GM12878 (cell line): ENCODE results near the gene TCF23. TPM values are rescaled to one million over a fixed set of nuclear protein-coding genes. Genes with fewer than 3 reads are reported as not detected.
"Not testable (repeated sequence)": the region's sequence is repeated elsewhere in the genome, so short reads cannot be mapped to it uniquely, and the experiment has no call there.

ENCODE experiments used
- ATAC-seq: fragments of 200-7000 bp; cut with Tn5 transposase; 3 replicates; pipeline ENCODE4 v1.9.1; 2020; ENCODE audit warnings: mild to moderate bottlenecking, moderate library complexity
- BruUV-seq: library from RNA; stranded (reverse); fragments of 400-500 nt; replicated peaks from 2 replicates; lab custom pipeline; 2021; lab: Mats Ljungman, UMichigan
- CTCF ChIA-PET: fragments of 300-600 bp; sonication (Branson Sonifier 250); formaldehyde crosslinking; extraction: SDS; loops from one replicate; lab custom pipeline; 2021; ENCODE audit warnings: inconsistent platforms; lab: Yijun Ruan, JAX
- POLR2A ChIA-PET: fragments of 350-600 bp; formaldehyde crosslinking; extraction: SDS; loops from one replicate; lab custom pipeline; 2021; ENCODE audit warnings: inconsistent platforms; lab: Charles Lee
- RAD21 ChIA-PET: fragments of 300-600 bp; sonication (Branson Sonifier 250); formaldehyde crosslinking; loops from one replicate; lab custom pipeline; 2023; ENCODE audit warnings: antibody characterized with exemption; ENCODE audit not compliant: unreplicated experiment; lab: Charles Lee
- SMC1A ChIA-PET: fragments of 300-600 bp; sonication (Branson Sonifier 250); formaldehyde crosslinking; loops from one replicate; lab custom pipeline; 2023; ENCODE audit not compliant: unreplicated experiment, uncharacterized antibody; lab: Charles Lee
- DNase-seq: peaks from one replicate; pipeline ENCODE4 v3.0.0-alpha.2; 2011; ENCODE audit warnings: low read depth, low spot score
- FAIRE-seq: peaks from 3 replicates; lab custom pipeline; 2011; peaks lifted over from hg19 to GRCh38; lab: Jason Lieb, UNC
- H2AFZ ChIP-seq: 2 replicates; pipeline ENCODE4 v1.6.0; 2011; ENCODE audit warnings: low read depth, low read length, control low read depth; ENCODE audit not compliant: control insufficient read depth
- H3K27ac ChIP-seq: 2 replicates; pipeline ENCODE4 v1.5.1; 2011; ENCODE audit warnings: control low read depth; ENCODE audit not compliant: control insufficient read depth, insufficient read depth
- H3K27me3 ChIP-seq, 2 experiments: replicated peaks in 1 of 2; 2 replicates each; pipeline versions ENCODE4 v1.6.0 to v1.6.1; 2011; ENCODE audit warnings: low read length in 1 of 2; ENCODE audit not compliant: control insufficient read depth in 2 of 2, insufficient read depth in 2 of 2
- H3K36me3 ChIP-seq, 2 experiments: 2 replicates each; pipeline ENCODE4 v1.5.1; 2011; ENCODE audit warnings: low read length in 1 of 2; ENCODE audit not compliant: control insufficient read depth in 2 of 2, insufficient read depth in 2 of 2
- H3K4me1 ChIP-seq: 2 replicates; pipeline ENCODE4 v1.6.1; 2011; ENCODE audit warnings: mild to moderate bottlenecking, low read length, moderate library complexity, mixed read lengths; ENCODE audit not compliant: control insufficient read depth, insufficient read depth
- H3K4me2 ChIP-seq: 2 replicates; pipeline ENCODE4 v1.6.0; 2011; ENCODE audit warnings: control low read depth; ENCODE audit not compliant: control insufficient read depth, insufficient read depth
- H3K4me3 ChIP-seq: fragments of 200-600 bp; sonication (generic); 2 replicates; pipeline ENCODE4 v1.5.1; 2016
- H3K79me2 ChIP-seq: 2 replicates; pipeline ENCODE4 v1.6.0; 2011; ENCODE audit warnings: low read length; ENCODE audit not compliant: control insufficient read depth, insufficient read depth
- H3K9ac ChIP-seq: 2 replicates; pipeline ENCODE4 v1.8.0; 2011; ENCODE audit warnings: low read length, control low read depth, mixed read lengths; ENCODE audit not compliant: control insufficient read depth, insufficient read depth
- H3K9me3 ChIP-seq: replicated peaks from 3 replicates; pipeline ENCODE4 v1.5.1; 2011; ENCODE audit warnings: mild to moderate bottlenecking, low read length; ENCODE audit not compliant: control insufficient read depth, insufficient read depth
- H4K20me1 ChIP-seq: 2 replicates; pipeline ENCODE4 v1.6.0; 2011; ENCODE audit not compliant: control insufficient read depth, insufficient read depth
- EGR1 ChIP-seq, 2 experiments: IDR thresholded peaks; 1 replicate in 1 of 2; 2 replicates in 1 of 2; pipeline ENCODE4 v1.6.1; 2011 to 2012; ENCODE audit warnings: low read depth in 2 of 2, low read length in 2 of 2, borderline replicate concordance in 1 of 2, mild to moderate bottlenecking in 1 of 2, moderate library complexity in 1 of 2
- IKZF2 ChIP-seq, 2 experiments: fragments of 450-650 bp; IDR thresholded peaks; 2 replicates each; pipeline ENCODE4 v1.6.1; 2017; ENCODE audit warnings: mild to moderate bottlenecking in 2 of 2, moderate library complexity in 2 of 2
- POLR2AphosphoS2 ChIP-seq: IDR thresholded peaks from 2 replicates; pipeline ENCODE4 v1.6.1; 2011; ENCODE audit warnings: low read depth, mild to moderate bottlenecking, low read length, improper control_type of control experiment, moderate library complexity
- ZNF217 ChIP-seq: fragments of 450-650 bp; IDR thresholded peaks from 2 replicates; pipeline ENCODE4 v1.6.1; 2017; ENCODE audit warnings: antibody characterized with exemption, mild to moderate bottlenecking
- whole genome bisulfite sequencing: methylation state at CpG from one replicate; pipeline ENCODE4 v1.1.6; 2016; ENCODE audit warnings: low lambda C conversion rate; ENCODE audit not compliant: insufficient replicate concordance, insufficient coverage; ENCODE audit errors: missing lambda C conversion rate; 5-methylcytosine and 5-hydroxymethylcytosine counted together
- in situ Hi-C: fragments of 300-500 bp; cut with MboI; formaldehyde crosslinking; loops from 9 replicates; pipeline ENCODE4 v1.14.3; 2018; ENCODE audit warnings: mixed read lengths
- intact Hi-C: fragments of 100-400 bp; cut with micrococcal nuclease; formaldehyde crosslinking; loops from one replicate; pipeline ENCODE4 v1.14.2; 2022; ENCODE audit not compliant: unreplicated experiment
- polyA plus RNA-seq, 11 experiments: library from polyadenylated mRNA; depleted of rRNA in 4 of 11; unstranded in 6 of 11; stranded (reverse) in 5 of 11; fragments of >200 nt; fragmentation: Nextera tagmentation in 4 of 11; fragmentation: Illumina TruSeq in 1 of 11; extraction: Ambion mirVana in 4 of 11; extraction: Trizol in 1 of 11; gene quantifications; 1 replicate in 1 of 11; 2 replicates in 10 of 11; pipeline versions ENCODE4 v1.2.1 to v1.2.3, GENCODE V29; 2011 to 2016; ENCODE audit warnings: inconsistent platforms in 2 of 11, missing spikeins in 2 of 11, low read depth in 1 of 11
- total RNA-seq, 4 experiments: library from RNA; depleted of rRNA in 3 of 4; stranded (reverse); fragments of >200 nt in 3 of 4; fragmentation: Illumina TruSeq in 1 of 4; extraction: Trizol in 1 of 4; gene quantifications; 2 replicates each; pipeline versions ENCODE4 v1.2.1 to v1.2.3, GENCODE V29; 2013 to 2021
- TF ChIP-seq, protein P1 (sequence below): fragments of 450-650 bp; IDR thresholded peaks from 2 replicates; pipeline ENCODE4 v1.6.1; 2017; ENCODE audit warnings: mild to moderate bottlenecking, low read depth, inconsistent platforms; ENCODE audit not compliant: poor library complexity, severe bottlenecking

Gene TCF23
- total and polyA plus RNA-seq, 10 of the 15 experiments (the other 5 are each of a cell fraction or from before 2014, with no cell fraction given): not detected

DNA sequence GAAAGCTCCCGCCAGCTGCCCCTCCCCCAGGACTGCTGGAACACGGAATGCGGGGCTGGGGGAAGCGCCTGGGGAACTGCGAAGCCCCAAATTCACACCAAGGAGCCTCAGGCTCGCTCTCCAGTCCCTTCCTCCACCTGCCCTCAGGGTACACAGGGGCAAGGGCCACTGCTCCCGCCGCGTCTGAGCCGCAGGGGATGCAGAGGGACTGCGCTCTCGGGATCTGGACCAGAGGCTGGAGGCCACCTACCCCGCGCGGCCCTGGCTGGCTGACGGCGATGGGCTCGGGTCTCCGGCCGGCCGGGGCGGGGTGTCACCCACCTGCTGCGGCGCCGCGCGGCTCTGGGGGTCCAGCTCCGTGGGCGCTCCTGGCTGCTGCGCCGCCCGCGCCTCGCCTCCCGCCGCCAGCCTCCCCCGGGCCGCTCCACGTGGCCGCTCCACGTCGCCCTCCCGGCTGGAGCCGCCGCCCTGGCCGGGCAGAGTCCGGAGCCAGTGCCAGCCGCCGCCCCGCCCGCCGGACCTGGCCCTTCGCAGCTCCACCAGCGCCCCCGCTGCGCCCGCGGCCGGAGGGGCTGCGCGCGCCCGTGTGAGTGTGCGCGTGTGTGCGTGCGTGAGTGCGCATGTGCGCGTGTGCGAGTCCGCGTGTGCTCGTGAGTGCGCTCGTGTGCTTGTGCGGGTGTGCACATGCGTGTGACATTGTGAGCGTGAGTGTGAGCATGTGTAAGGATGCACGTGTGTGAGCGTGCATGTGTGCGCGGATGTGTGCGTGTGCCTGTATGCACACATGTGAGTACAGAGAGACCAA is 30.1 kb upstream of the TCF23 start, which contains the start of gene CGREF1 (continued):
- TF ChIP-seq ZNF217 (no peak), EGR1 (IDR thresholded peaks at IDR 0.05; ENCODE audit: borderline replicate concordance in 1 of 2, low read depth in 2 of 2, low read length in 2 of 2) (no peak), IKZF2 (IDR thresholded peaks at IDR 0.05) (no peak), POLR2AphosphoS2 (no peak)
- TF ChIP-seq, protein P1, sequence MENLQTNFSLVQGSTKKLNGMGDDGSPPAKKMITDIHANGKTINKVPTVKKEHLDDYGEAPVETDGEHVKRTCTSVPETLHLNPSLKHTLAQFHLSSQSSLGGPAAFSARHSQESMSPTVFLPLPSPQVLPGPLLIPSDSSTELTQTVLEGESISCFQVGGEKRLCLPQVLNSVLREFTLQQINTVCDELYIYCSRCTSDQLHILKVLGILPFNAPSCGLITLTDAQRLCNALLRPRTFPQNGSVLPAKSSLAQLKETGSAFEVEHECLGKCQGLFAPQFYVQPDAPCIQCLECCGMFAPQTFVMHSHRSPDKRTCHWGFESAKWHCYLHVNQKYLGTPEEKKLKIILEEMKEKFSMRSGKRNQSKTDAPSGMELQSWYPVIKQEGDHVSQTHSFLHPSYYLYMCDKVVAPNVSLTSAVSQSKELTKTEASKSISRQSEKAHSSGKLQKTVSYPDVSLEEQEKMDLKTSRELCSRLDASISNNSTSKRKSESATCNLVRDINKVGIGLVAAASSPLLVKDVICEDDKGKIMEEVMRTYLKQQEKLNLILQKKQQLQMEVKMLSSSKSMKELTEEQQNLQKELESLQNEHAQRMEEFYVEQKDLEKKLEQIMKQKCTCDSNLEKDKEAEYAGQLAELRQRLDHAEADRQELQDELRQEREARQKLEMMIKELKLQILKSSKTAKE: no peak
- TF ChIP-seq, all 136 proteins: peak for 3

DNA sequence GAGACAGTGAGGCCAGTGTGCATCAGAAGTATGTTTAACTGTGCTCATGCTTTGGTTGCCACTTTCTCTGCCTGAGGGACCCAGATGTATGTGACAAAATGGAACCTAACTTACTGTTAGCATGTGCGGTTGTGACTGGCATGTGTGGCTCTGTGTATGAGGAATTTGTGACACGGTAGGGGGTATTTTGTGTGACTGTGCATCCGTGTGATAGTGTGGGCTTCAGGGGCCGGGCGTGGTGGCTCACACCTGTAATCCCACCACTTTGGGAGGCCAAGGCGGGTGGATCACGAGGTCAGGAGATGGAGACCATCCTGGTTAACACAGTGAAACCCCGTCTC is 29.5 kb upstream of the TCF23 start:
- H3K27me3 ChIP-seq, H3K79me2 ChIP-seq, H3K4me3 ChIP-seq, H3K9me3 ChIP-seq, H3K27ac ChIP-seq, POLR2A ChIA-PET, RAD21 ChIA-PET, CTCF ChIA-PET, H3K36me3 ChIP-seq, BruUV-seq, intact Hi-C loops, DNase-seq, H3K4me1 ChIP-seq, in situ Hi-C loops, SMC1A ChIA-PET, ATAC-seq, H3K9ac ChIP-seq, H4K20me1 ChIP-seq, FAIRE-seq: not testable (repeated sequence)
- Histone ChIP-seq H3K4me2 (peak overlapping the region; percentile 48; the same call in 1 of the 2 replicates), H2AFZ (peak overlapping the region; percentile 16)
- 52% methylated on average over 8 of the region's 8 CpGs for WGBS
